ENCODE results near the gene SSU72. TPM values are rescaled to one million over a fixed set of nuclear protein-coding genes. Genes with fewer than 3 reads are reported as not detected.

SSU72 gene
- total RNA-seq, 4 donors from 2014 or later, result 98.4 to 125 (median 124) TPM

- Histone ChIP-seq H3K9me3 (no peaks in the 10 kb centered on the region), H3K4me1 (peaks cover 5 to 47% (median 7%) of the 10 kb centered on the region in 3 donors), H3K27me3 (no peaks in the 10 kb centered on the region), H3K36me3 (peaks cover 4 to 23% (median 7%) of the 10 kb centered on the region in 3 donors), H3K27ac (peak overlapping the region; percentile 6 to 57 (median 40)), H3K4me3 (no peak overlapping the region)
- intact Hi-C loops (cut with DNase I), result no loop called here
- TF ChIP-seq CTCF (IDR thresholded peaks at IDR 0.05) (no peak), POLR2A (IDR thresholded peaks at IDR 0.05) (no peak)
- no peak for DNase-seq
- WGBS, 2 donors, result 88 to 90% methylated on average over 2 to 3 of the region's 6 CpGs
Observed at GRCh38 chr1:1556505-1556904, 18.2 kb downstream of the SSU72 start.

GRCh38 chr1:1554926-1555915 lies 19.4 kb downstream of the SSU72 start:
- intact Hi-C loops (cut with DNase I), result no loop called here
- DNase-seq, result no peak
- Histone ChIP-seq H3K9me3 (no peaks in the 10 kb centered on the region), H3K4me1 (peaks cover 5 to 49% (median 7%) of the 10 kb centered on the region in 3 donors), H3K36me3 (peaks cover 0 to 10% (median 0%) of the 10 kb centered on the region in 3 donors), H3K4me3 (no peak overlapping the region), H3K27me3 (no peaks in the 10 kb centered on the region), H3K27ac (peak overlapping the region in 3 of 4 donors; percentile 18 to 54 (median 34))
- TF ChIP-seq POLR2A (IDR thresholded peaks at IDR 0.05), result no peak
- TF ChIP-seq CTCF (IDR thresholded peaks at IDR 0.05), result no peak
- 51 to 94% methylated on average over 3 to 5 of the region's 31 CpGs for WGBS, 2 donors

GRCh38 chr1:1554550-1554925 lies 20.1 kb downstream of the SSU72 start:
- DNase-seq, result no peak
- no peak overlapping the region for H3K4me3 ChIP-seq
- peaks cover 5 to 43% (median 7%) of the 10 kb centered on the region in 3 donors for H3K4me1 ChIP-seq
- no peaks in the 10 kb centered on the region for H3K9me3 ChIP-seq
- H3K27ac ChIP-seq, result peak overlapping the region in 3 of 4 donors; percentile 18 to 54 (median 34)
- H3K36me3 ChIP-seq, result peaks cover 0 to 5% (median 0%) of the 10 kb centered on the region in 3 donors
- 60 to 71% methylated on average over 4 to 5 of the region's 13 CpGs for WGBS, 2 donors
- TF ChIP-seq CTCF (IDR thresholded peaks at IDR 0.05) (no peak), POLR2A (IDR thresholded peaks at IDR 0.05) (no peak)
- intact Hi-C loops (cut with DNase I), result no loop called here
- H3K27me3 ChIP-seq, result no peaks in the 10 kb centered on the region

- peaks cover 0 to 5% (median 0%) of the 10 kb centered on the region in 3 donors for H3K36me3 ChIP-seq
- DNase-seq, result no peak
- 81 to 88% methylated on average over 17 to 26 of the region's 35 CpGs for WGBS, 2 donors
Observed at GRCh38 chr1:1553821-1554494, 20.7 kb downstream of the SSU72 start.

More at GRCh38 chr1:1553821-1554494, 20.7 kb downstream of the SSU72 start:
- H3K4me3 ChIP-seq, result no peak overlapping the region
- intact Hi-C loops (cut with DNase I), result no loop called here
- H3K27ac ChIP-seq, result peak overlapping the region in 2 of 4 donors; percentile 34 to 54
- TF ChIP-seq POLR2A (IDR thresholded peaks at IDR 0.05), result no peak
- no peak for TF ChIP-seq CTCF (IDR thresholded peaks at IDR 0.05)
- no peaks in the 10 kb centered on the region for H3K27me3 ChIP-seq
- peaks cover 5 to 40% (median 7%) of the 10 kb centered on the region in 3 donors for H3K4me1 ChIP-seq
- H3K9me3 ChIP-seq, result no peaks in the 10 kb centered on the region

Data from esophagus squamous epithelium (tissue), 5 donors.